PC-9 (cell line): ENCODE data around the gene ZCCHC14. TPM values are rescaled to one million over a fixed set of nuclear protein-coding genes. Genes with fewer than 3 reads are reported as not detected.

ENCODE experiments used
- BruUV-seq: library from RNA; stranded (reverse); fragments of 400-500 nt; replicated peaks from 2 replicates; lab custom pipeline; 2021; lab: Mats Ljungman, UMichigan
- CTCF ChIA-PET: fragments of 300-600 bp; sonication (Branson Sonifier 250); formaldehyde crosslinking; loops from one replicate; lab custom pipeline; 2022; ENCODE audit warnings: antibody characterized with exemption; lab: Charles Lee
- POLR2A ChIA-PET: fragments of 300-600 bp; sonication (Branson Sonifier 250); formaldehyde crosslinking; loops from one replicate; lab custom pipeline; 2022; ENCODE audit warnings: antibody characterized with exemption; ENCODE audit not compliant: unreplicated experiment; lab: Charles Lee
- DNase-seq, 2 experiments: peaks; one replicate each; pipeline versions ENCODE4 v3.0.0 to v3.0.0-alpha.2; 2015 to 2022; ENCODE audit warnings: mixed read lengths in 1 of 2
- H2AFZ ChIP-seq: fragments of 200-600 bp; sonication (generic); 2 replicates; pipeline ENCODE4 v1.8.1; 2017; ENCODE audit warnings: antibody characterized with exemption
- H3F3A ChIP-seq: fragments of 200-600 bp; sonication (generic); 2 replicates; pipeline ENCODE4 v1.8.1; 2017; ENCODE audit warnings: antibody characterized with exemption, mild to moderate bottlenecking, low read depth; ENCODE audit not compliant: insufficient read depth
- H3K27ac ChIP-seq: fragments of 200-600 bp; sonication (generic); 2 replicates; pipeline ENCODE4 v1.6.1; 2016; ENCODE audit warnings: mixed run types
- H3K27me3 ChIP-seq: fragments of 200-600 bp; sonication (generic); 2 replicates; pipeline ENCODE4 v1.6.1; 2016; ENCODE audit warnings: low read depth, mixed run types; ENCODE audit not compliant: insufficient read depth
- H3K36me3 ChIP-seq: fragments of 200-600 bp; sonication (generic); 2 replicates; pipeline ENCODE4 v1.6.1; 2016; ENCODE audit warnings: low read depth, mixed run types
- H3K4me1 ChIP-seq: fragments of 200-600 bp; sonication (generic); replicated peaks from 2 replicates; pipeline ENCODE4 v1.6.1; 2016; ENCODE audit warnings: mixed run types; ENCODE audit not compliant: insufficient read depth
- H3K4me2 ChIP-seq: fragments of 200-600 bp; sonication (generic); 2 replicates; pipeline ENCODE4 v1.6.1; 2017; ENCODE audit warnings: mixed run types
- H3K4me3 ChIP-seq: fragments of 200-600 bp; sonication (generic); 2 replicates; pipeline ENCODE4 v1.6.1; 2016; ENCODE audit warnings: mixed run types
- H3K79me2 ChIP-seq: fragments of 200-600 bp; sonication (generic); 2 replicates; pipeline ENCODE4 v1.6.1; 2017; ENCODE audit warnings: low read depth, mixed run types
- H3K9me2 ChIP-seq: fragments of 200-600 bp; sonication (generic); 2 replicates; pipeline ENCODE4 v1.8.1; 2017; ENCODE audit warnings: mild to moderate bottlenecking; ENCODE audit not compliant: insufficient read depth
- H3K9me3 ChIP-seq: fragments of 200-600 bp; sonication (generic); 2 replicates; pipeline ENCODE4 v1.8.1; 2016; ENCODE audit warnings: low read depth; ENCODE audit not compliant: insufficient read depth
- H4K20me1 ChIP-seq: fragments of 200-600 bp; sonication (generic); 2 replicates; pipeline ENCODE4 v1.8.1; 2017; ENCODE audit not compliant: insufficient read depth
- EZH2 ChIP-seq: fragments of 200-600 bp; sonication (generic); IDR thresholded peaks from 2 replicates; pipeline ENCODE4 v1.8.0; 2017; ENCODE audit warnings: antibody characterized with exemption, low read depth
- intact Hi-C: fragments of 100-400 bp; cut with micrococcal nuclease; formaldehyde crosslinking; loops from one replicate; pipeline ENCODE4 v1.10.0; 2022; ENCODE audit not compliant: unreplicated experiment
- total RNA-seq: library from RNA; stranded (reverse); gene quantifications from 2 replicates; pipeline ENCODE4 v1.2.3, GENCODE V29; 2021
- TF ChIP-seq, protein P1 (sequence below): fragments of 200-600 bp; sonication (generic); conservative IDR thresholded peaks from 2 replicates; pipeline ENCODE4 v1.6.1; 2017; ENCODE audit warnings: mixed run types, antibody characterized with exemption, mild to moderate bottlenecking, moderate library complexity

Gene ZCCHC14
- total RNA-seq, 1 experiment from 2014 or later = 17.9 TPM

DNA sequence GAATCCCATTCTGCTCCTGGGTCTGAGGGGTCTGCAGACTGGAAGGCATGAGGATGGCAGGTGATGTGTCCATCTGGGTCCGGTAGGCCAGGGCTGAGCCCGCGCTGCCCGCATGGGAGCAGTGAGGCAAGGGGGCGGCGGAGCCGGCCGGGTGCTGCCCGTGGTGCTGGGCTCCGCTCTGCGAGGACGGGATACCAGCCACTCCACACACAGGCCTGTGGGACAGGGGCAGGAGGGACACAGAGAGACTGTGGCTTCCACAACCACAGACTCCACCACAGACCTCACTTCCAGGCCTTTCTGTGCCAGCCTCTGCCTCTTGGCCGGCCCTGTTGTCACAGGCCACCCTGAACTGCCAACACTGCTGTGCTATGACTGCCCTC is 75.3 kb downstream of the ZCCHC14 start:
- no TSS peak for BruUV-seq
- intact Hi-C loops = loop anchor here (5.0 kb wide), 1 partner anchor 155 kb away; no protein-coding TSS in a partner anchor
- no peaks in the 10 kb centered on the region for H3K4me1 ChIP-seq
- CTCF ChIA-PET = interaction anchor here (1.6 kb wide), 1 partner anchor 218 kb away, joined by 13 read pairs; no protein-coding TSS in a partner anchor
- TF ChIP-seq, protein P1, sequence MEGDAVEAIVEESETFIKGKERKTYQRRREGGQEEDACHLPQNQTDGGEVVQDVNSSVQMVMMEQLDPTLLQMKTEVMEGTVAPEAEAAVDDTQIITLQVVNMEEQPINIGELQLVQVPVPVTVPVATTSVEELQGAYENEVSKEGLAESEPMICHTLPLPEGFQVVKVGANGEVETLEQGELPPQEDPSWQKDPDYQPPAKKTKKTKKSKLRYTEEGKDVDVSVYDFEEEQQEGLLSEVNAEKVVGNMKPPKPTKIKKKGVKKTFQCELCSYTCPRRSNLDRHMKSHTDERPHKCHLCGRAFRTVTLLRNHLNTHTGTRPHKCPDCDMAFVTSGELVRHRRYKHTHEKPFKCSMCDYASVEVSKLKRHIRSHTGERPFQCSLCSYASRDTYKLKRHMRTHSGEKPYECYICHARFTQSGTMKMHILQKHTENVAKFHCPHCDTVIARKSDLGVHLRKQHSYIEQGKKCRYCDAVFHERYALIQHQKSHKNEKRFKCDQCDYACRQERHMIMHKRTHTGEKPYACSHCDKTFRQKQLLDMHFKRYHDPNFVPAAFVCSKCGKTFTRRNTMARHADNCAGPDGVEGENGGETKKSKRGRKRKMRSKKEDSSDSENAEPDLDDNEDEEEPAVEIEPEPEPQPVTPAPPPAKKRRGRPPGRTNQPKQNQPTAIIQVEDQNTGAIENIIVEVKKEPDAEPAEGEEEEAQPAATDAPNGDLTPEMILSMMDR = no peak
- TF ChIP-seq EZH2 = no peak
- peaks cover 5% of the 10 kb centered on the region; the same call in 1 of the 2 replicates for H4K20me1 ChIP-seq
- H3K4me2 ChIP-seq = no peak overlapping the region
- no peaks in the 10 kb centered on the region for H3K9me2 ChIP-seq
- H3K36me3 ChIP-seq = no peaks in the 10 kb centered on the region
- H2AFZ ChIP-seq = no peak overlapping the region
- no peak overlapping the region for H3K27ac ChIP-seq
- H3K9me3 ChIP-seq = no peaks in the 10 kb centered on the region
- H3K27me3 ChIP-seq = no peaks in the 10 kb centered on the region
- H3K4me3 ChIP-seq = no peak overlapping the region
- H3K79me2 ChIP-seq = no peaks in the 10 kb centered on the region
- no peak for DNase-seq
- H3F3A ChIP-seq = no peaks in the 10 kb centered on the region
- POLR2A ChIA-PET = no interaction called here

DNA sequence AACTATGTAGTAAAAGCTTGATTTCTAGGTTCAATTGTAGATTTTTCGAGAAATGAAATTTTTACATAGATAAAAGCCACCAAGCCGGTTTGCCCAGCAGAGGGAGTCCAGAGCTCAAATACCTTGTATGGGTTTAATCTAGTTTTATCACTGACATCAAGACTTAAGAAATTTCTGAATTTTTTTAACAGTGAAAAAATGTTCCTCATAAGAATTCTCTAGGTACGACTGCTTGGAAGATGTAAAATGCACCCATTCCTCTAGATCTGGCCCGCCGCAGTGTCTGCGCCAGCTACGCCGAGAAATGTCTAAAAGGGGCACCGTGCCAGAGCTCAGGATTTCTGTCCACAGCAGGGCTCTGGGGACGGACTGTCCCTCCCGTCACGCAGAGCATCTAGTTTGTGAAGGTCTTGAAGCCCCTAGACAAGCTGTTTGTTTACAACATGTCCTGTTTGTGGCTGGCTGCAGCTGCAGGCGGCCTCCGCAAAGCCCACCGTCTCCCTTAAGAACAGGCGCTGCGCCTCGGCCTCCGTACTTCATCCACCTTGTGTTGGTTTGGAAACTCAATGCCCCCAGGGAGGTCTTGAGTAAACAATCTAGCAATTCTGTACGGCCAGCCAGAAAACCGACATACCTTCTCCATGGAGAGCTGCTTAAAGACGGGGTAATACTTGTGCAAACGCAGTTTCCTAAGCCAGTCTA is 75.8 kb downstream of the ZCCHC14 start:
- no peak overlapping the region for H3K27ac ChIP-seq
- H3K36me3 ChIP-seq = no peaks in the 10 kb centered on the region
- no peak overlapping the region for H3K4me2 ChIP-seq
- BruUV-seq = no TSS peak
- no peaks in the 10 kb centered on the region for H3K4me1 ChIP-seq
- ChIA-PET POLR2A (no interaction called here), CTCF (interaction anchor here (0.6 to 1.6 kb wide), 4 partner anchors 10 to 219 kb away, joined by 3 to 13 read pairs (median 6); no protein-coding TSS in a partner anchor)
- TF ChIP-seq, protein P1 = peak; percentile 78
- no peak for TF ChIP-seq EZH2
- intact Hi-C loops = loop anchor here (1.0 to 5.0 kb wide), 2 partner anchors 155 to 218 kb away; no protein-coding TSS in a partner anchor
- peak; percentile 26 to 40 for DNase-seq
- H2AFZ ChIP-seq = no peak overlapping the region
- no peak overlapping the region for H3K4me3 ChIP-seq
- no peaks in the 10 kb centered on the region for H3K9me2 ChIP-seq
- H3K27me3 ChIP-seq = no peaks in the 10 kb centered on the region
- H3K9me3 ChIP-seq = no peaks in the 10 kb centered on the region
- no peaks in the 10 kb centered on the region for H3F3A ChIP-seq
- H3K79me2 ChIP-seq = no peaks in the 10 kb centered on the region
- H4K20me1 ChIP-seq = peaks cover 5% of the 10 kb centered on the region; the same call in 1 of the 2 replicates

DNA sequence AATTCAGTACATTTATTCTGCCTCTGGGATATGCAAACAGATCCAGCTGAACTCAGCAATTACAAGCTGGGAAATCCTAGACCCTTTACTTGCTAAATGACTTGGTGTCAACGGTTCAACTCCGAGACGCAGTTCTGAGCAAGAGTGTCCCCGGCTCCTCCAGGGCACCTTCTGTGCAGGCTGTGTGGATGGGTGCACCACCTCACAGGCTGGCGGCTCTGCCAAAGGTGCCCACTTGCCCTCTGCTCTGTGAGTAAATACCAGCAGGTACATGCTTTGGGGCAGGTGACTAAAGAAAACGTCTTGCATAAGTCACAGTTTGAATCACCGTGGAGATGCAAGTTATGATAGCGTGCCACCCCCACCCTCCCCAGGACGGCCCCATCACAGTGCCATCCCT is 77.4 kb downstream of the ZCCHC14 start:
- H3K4me2 ChIP-seq = no peak overlapping the region
- CTCF ChIA-PET = no interaction called here
- H3K4me1 ChIP-seq = no peaks in the 10 kb centered on the region
- no peaks in the 10 kb centered on the region for H3K9me2 ChIP-seq
- no peak for TF ChIP-seq EZH2
- TF ChIP-seq, protein P1 = no peak
- H3K27ac ChIP-seq = no peak overlapping the region
- intact Hi-C loops = loop anchor here (5.0 kb wide), 1 partner anchor 157 kb away; no protein-coding TSS in a partner anchor
- H3K4me3 ChIP-seq = no peak overlapping the region
- H3F3A ChIP-seq = no peaks in the 10 kb centered on the region
- no peak overlapping the region for H2AFZ ChIP-seq
- POLR2A ChIA-PET = no interaction called here
- no TSS peak for BruUV-seq
- no peaks in the 10 kb centered on the region for H3K9me3 ChIP-seq
- H3K36me3 ChIP-seq = no peaks in the 10 kb centered on the region
- H4K20me1 ChIP-seq = peaks cover 5% of the 10 kb centered on the region
- H3K27me3 ChIP-seq = no peaks in the 10 kb centered on the region
- H3K79me2 ChIP-seq = no peaks in the 10 kb centered on the region
- DNase-seq = no peak
